ENCODE results near the gene RNPEPL1. TPM values are rescaled to one million over a fixed set of nuclear protein-coding genes. Genes with fewer than 3 reads are reported as not detected.
"Not testable (repeated sequence)": the region's sequence is repeated elsewhere in the genome, so short reads cannot be mapped to it uniquely, and the experiment has no call there.

RNPEPL1 gene
- 10 to 100 TPM; 76.1 to 99.9 (median 78.6) TPM for total RNA-seq

- intact Hi-C loops (cut with DNase I; ENCODE audit: low total_unique reads): no loop called here
- peak within 1 kb of the TSS; percentile 57 for H3K4me3 ChIP-seq (ENCODE audit: low read depth, poor library complexity, severe bottlenecking)
- TF ChIP-seq CTCF (IDR thresholded peaks at IDR 0.05) (no peak), POLR2A (IDR thresholded peaks at IDR 0.05) (no peak)
- 0 to 2% methylated on average over 7 to 19 of the region's 106 CpGs for WGBS, 2 donors
- peak in 1 of 2 donors; percentile 91 for DNase-seq (ENCODE audit: low spot score in 2 of 2)
These were observed at the start of gene RNPEPL1 for GRCh38 chr2:240567872-240568677. TSS of gene RNPEPL1 (plus strand) at chr2:240568484. CDS start at chr2:240568587, 103 bp downstream.

- 88 to 89% methylated on average over 5 of the region's 5 CpGs for WGBS, 2 donors
- TF ChIP-seq CTCF (IDR thresholded peaks at IDR 0.05) (no peak), POLR2A (IDR thresholded peaks at IDR 0.05) (no peak)
- DNase-seq (ENCODE audit: low spot score in 2 of 2): peak in 1 of 2 donors; percentile 36
- intact Hi-C loops (cut with DNase I; ENCODE audit: low total_unique reads): loop anchor here (10.0 kb wide), 1 partner anchor 316 kb away; no protein-coding TSS in a partner anchor
- H3K4me3 ChIP-seq (ENCODE audit: low read depth, poor library complexity, severe bottlenecking): no peak overlapping the region
These were observed 49.3 kb upstream of the RNPEPL1 start for GRCh38 chr2:240518981-240519380.

- no peak overlapping the region for H3K4me3 ChIP-seq (ENCODE audit: low read depth, poor library complexity, severe bottlenecking)
- intact Hi-C loops (cut with DNase I; ENCODE audit: low total_unique reads): loop anchor here (10.0 kb wide), 1 partner anchor 315 kb away; no protein-coding TSS in a partner anchor
- 20 to 22% methylated on average over 25 of the region's 25 CpGs for WGBS, 2 donors
- DNase-seq (ENCODE audit: low spot score in 2 of 2): peak in 1 of 2 donors; percentile 77
- TF ChIP-seq POLR2A (IDR thresholded peaks at IDR 0.05): no peak
- TF ChIP-seq CTCF (IDR thresholded peaks at IDR 0.05): no peak
These were observed 48.7 kb upstream of the RNPEPL1 start for GRCh38 chr2:240519396-240520129.

GRCh38 chr2:240520130-240520973, 47.9 kb upstream of the RNPEPL1 start:
- intact Hi-C loops (cut with DNase I; ENCODE audit: low total_unique reads): no loop called here
- WGBS, 2 donors: 20 to 23% methylated on average over 45 to 52 of the region's 52 CpGs
- TF ChIP-seq CTCF (IDR thresholded peaks at IDR 0.05) (peak in 1 of 3 donors; percentile 52), POLR2A (IDR thresholded peaks at IDR 0.05) (no peak)
- peak in 1 of 2 donors; percentile 68 for DNase-seq (ENCODE audit: low spot score in 2 of 2)
- no peak overlapping the region for H3K4me3 ChIP-seq (ENCODE audit: low read depth, poor library complexity, severe bottlenecking)

- TF ChIP-seq POLR2A (IDR thresholded peaks at IDR 0.05): no peak
- TF ChIP-seq CTCF (IDR thresholded peaks at IDR 0.05): no peak
- DNase-seq (ENCODE audit: low spot score in 2 of 2): peak in 1 of 2 donors; percentile 74
- no peak overlapping the region for H3K4me3 ChIP-seq (ENCODE audit: low read depth, poor library complexity, severe bottlenecking)
- WGBS, 2 donors: 89 to 93% methylated on average over 12 of the region's 12 CpGs
- intact Hi-C loops (cut with DNase I; ENCODE audit: low total_unique reads): no loop called here
These were observed 47.3 kb upstream of the RNPEPL1 start for GRCh38 chr2:240520974-240521350.

- DNase-seq (ENCODE audit: low spot score in 2 of 2); H3K4me3 ChIP-seq (ENCODE audit: low read depth, poor library complexity, severe bottlenecking); intact Hi-C loops (cut with DNase I; ENCODE audit: low total_unique reads): not testable (repeated sequence)
- 96% methylated on average over 5 of the region's 5 CpGs for WGBS, 2 donors
These were observed 46.4 kb upstream of the RNPEPL1 start for GRCh38 chr2:240521885-240522284.

Measured in lower leg skin (tissue), 4 donors.